HepG2 (cell line): ENCODE measurements around the gene TAOK3. TPM values are rescaled to one million over a fixed set of nuclear protein-coding genes. Genes with fewer than 3 reads are reported as not detected.

Experiments
- ATAC-seq: fragments of 200-7000 bp; cut with Tn5 transposase; 3 replicates; pipeline ENCODE4 v1.9.1; 2020; ENCODE audit warnings: mild to moderate bottlenecking, moderate library complexity
- BruUV-seq: library from RNA; stranded (reverse); fragments of 400-500 nt; replicated peaks from 2 replicates; lab custom pipeline; 2021; lab: Mats Ljungman, UMichigan
- CTCF ChIA-PET: fragments of 300-600 bp; formaldehyde crosslinking; extraction: SDS; loops from one replicate; lab custom pipeline; 2021; ENCODE audit warnings: low total read pairs, inconsistent platforms, low intra/inter-chr PET ratio; lab: Yijun Ruan, JAX
- POLR2A ChIA-PET: fragments of 350-600 bp; sonication (Branson Sonifier 250); formaldehyde crosslinking; loops from one replicate; lab custom pipeline; 2020; ENCODE audit warnings: antibody characterized with exemption, inconsistent platforms; lab: Yijun Ruan, JAX
- DNase-seq: peaks from one replicate; pipeline ENCODE4 v3.0.0-alpha.2; 2015; ENCODE audit warnings: low spot score
- FAIRE-seq: peaks from 3 replicates; lab custom pipeline; 2011; peaks lifted over from hg19 to GRCh38; lab: Jason Lieb, UNC
- H2AFZ ChIP-seq: one replicate; pipeline ENCODE4 v1.6.1; 2011; ENCODE audit warnings: low read length, inconsistent platforms
- H3K27ac ChIP-seq: fragments of 300-600 bp; 3 replicates; pipeline ENCODE4 v1.8.0; 2011; ENCODE audit warnings: mixed run types, mild to moderate bottlenecking, mixed read lengths, low read length, inconsistent platforms; ENCODE audit not compliant: insufficient read depth; ENCODE audit errors: extremely low read length
- H3K27me3 ChIP-seq, 2 experiments: fragments of 200-600 bp in 1 of 2; 2 replicates in 1 of 2; 3 replicates in 1 of 2; pipeline versions ENCODE4 v1.6.0 to v1.8.0; 2011; ENCODE audit warnings: low read length in 2 of 2, mild to moderate bottlenecking in 2 of 2, moderate library complexity in 2 of 2, inconsistent platforms in 1 of 2; ENCODE audit not compliant: insufficient read depth in 2 of 2, control insufficient read depth in 1 of 2
- H3K36me3 ChIP-seq, 2 experiments: fragments of 200-600 bp in 1 of 2; replicated peaks in 1 of 2; 2 replicates in 1 of 2; 3 replicates in 1 of 2; pipeline versions ENCODE4 v1.5.1 to v1.8.0; 2011; ENCODE audit warnings: low read length in 2 of 2, inconsistent platforms in 1 of 2; ENCODE audit not compliant: insufficient read depth in 2 of 2, control insufficient read depth in 1 of 2
- H3K4me1 ChIP-seq: 2 replicates; pipeline ENCODE4 v1.5.1; 2012; ENCODE audit warnings: low read length, inconsistent platforms; ENCODE audit not compliant: insufficient read depth
- H3K4me2 ChIP-seq: 2 replicates; pipeline ENCODE4 v1.6.0; 2011; ENCODE audit warnings: low read depth, low read length, inconsistent platforms
- H3K4me3 ChIP-seq, 3 experiments: fragments of 200-600 bp in 1 of 3; sonication (generic), shearing (Covaris generic) in 1 of 3; replicated peaks in 1 of 3; 2 replicates each; pipeline ENCODE4 v1.5.1; 2011 to 2016; ENCODE audit warnings: low read length in 3 of 3, inconsistent platforms in 2 of 3, low read depth in 2 of 3, mild to moderate bottlenecking in 2 of 3, control low read depth in 1 of 3, mixed read lengths in 1 of 3; ENCODE audit not compliant: insufficient read depth in 1 of 3
- H3K79me2 ChIP-seq: one replicate; pipeline ENCODE4 v1.6.1; 2011; ENCODE audit warnings: low read length, inconsistent platforms; ENCODE audit not compliant: insufficient read depth
- H3K9ac ChIP-seq: 2 replicates; pipeline ENCODE4 v1.6.0; 2011; ENCODE audit warnings: mild to moderate bottlenecking, low read depth, low read length, inconsistent platforms; ENCODE audit not compliant: insufficient read depth
- H3K9me3 ChIP-seq: 2 replicates; pipeline ENCODE4 v1.5.1; 2012; ENCODE audit warnings: mild to moderate bottlenecking, low read length
- H4K20me1 ChIP-seq: 2 replicates; pipeline ENCODE4 v1.6.0; 2011; ENCODE audit warnings: inconsistent platforms, mild to moderate bottlenecking, low read length, moderate library complexity; ENCODE audit not compliant: insufficient read depth
- ARID3A ChIP-seq: IDR thresholded peaks from 2 replicates; pipeline ENCODE4 v1.6.1; 2012; ENCODE audit warnings: low read depth, low read length, improper control_type of control experiment
- BRCA1 ChIP-seq: sonication (generic); formaldehyde crosslinking; IDR thresholded peaks from 2 replicates; pipeline ENCODE4 v1.4.0; 2020; ENCODE audit warnings: missing genetic modification reagents
- NONO ChIP-seq, 2 experiments: fragments of 450-650 bp in 1 of 2; sonication (generic) in 1 of 2; formaldehyde crosslinking in 1 of 2; IDR thresholded peaks in 1 of 2; conservative IDR thresholded peaks in 1 of 2; 2 replicates each; pipeline versions ENCODE4 v1.6.1 to v1.8.0; 2017 to 2022; ENCODE audit warnings: mild to moderate bottlenecking in 1 of 2, missing genetic modification reagents in 1 of 2, moderate library complexity in 1 of 2
- PRDM10 ChIP-seq: sonication (generic); formaldehyde crosslinking; IDR thresholded peaks from 2 replicates; pipeline ENCODE4 v1.4.0; 2020; ENCODE audit warnings: low read depth, missing genetic modification reagents
- SRF ChIP-seq: IDR thresholded peaks from 2 replicates; pipeline ENCODE4 v1.6.1; 2011; ENCODE audit warnings: mild to moderate bottlenecking, low read depth, low read length, moderate library complexity
- ZBTB38 ChIP-seq: sonication (generic); formaldehyde crosslinking; IDR thresholded peaks from 2 replicates; pipeline ENCODE4 v1.5.1; 2020; ENCODE audit warnings: mild to moderate bottlenecking, missing genetic modification reagents
- ZNF354B ChIP-seq: sonication (generic); formaldehyde crosslinking; IDR thresholded peaks from 2 replicates; pipeline ENCODE4 v1.8.0; 2022; ENCODE audit warnings: mild to moderate bottlenecking, missing genetic modification reagents
- ZNF589 ChIP-seq: sonication (generic); formaldehyde crosslinking; conservative IDR thresholded peaks from 2 replicates; pipeline ENCODE4 v1.8.0; 2022; ENCODE audit warnings: mild to moderate bottlenecking, moderate library complexity, missing genetic modification reagents
- ZNF75D ChIP-seq: sonication (generic); formaldehyde crosslinking; IDR thresholded peaks from 2 replicates; pipeline ENCODE4 v1.8.1; 2023; ENCODE audit warnings: missing genetic modification reagents, mild to moderate bottlenecking, borderline replicate concordance
- ZNF777 ChIP-seq: sonication (generic); formaldehyde crosslinking; IDR thresholded peaks from 2 replicates; pipeline ENCODE4 v1.4.0; 2020; ENCODE audit warnings: missing genetic modification reagents
- WGBS: methylation state at CpG from one replicate; pipeline ENCODE4 v1.1.6; 2017; ENCODE audit warnings: low lambda C conversion rate; 5-methylcytosine and 5-hydroxymethylcytosine counted together
- in situ Hi-C: cut with HindIII; loops from 2 replicates; pipeline ENCODE4 v1.10.0; 2017; ENCODE audit warnings: low pct_unique_long_range_greater_than_20kb; ENCODE audit not compliant: extremely low pct_ligation_motif_present
- intact Hi-C: fragments of 100-400 bp; cut with micrococcal nuclease; formaldehyde crosslinking; loops from one replicate; pipeline ENCODE4 v1.10.0; 2022; ENCODE audit not compliant: unreplicated experiment
- polyA plus RNA-seq, 8 experiments: library from polyadenylated mRNA; depleted of rRNA in 3 of 8; stranded (reverse) in 7 of 8; unstranded in 1 of 8; fragments of >200 nt; fragmentation: Illumina TruSeq in 4 of 8; extraction: Trizol in 4 of 8; gene quantifications; 2 replicates each; pipeline versions ENCODE4 v1.2.1 to v1.2.3, GENCODE V29; 2011 to 2016; ENCODE audit warnings: low read depth in 4 of 8, missing spikeins in 1 of 8, mixed read lengths in 1 of 8; ENCODE audit not compliant: insufficient read depth in 1 of 8
- total RNA-seq, 5 experiments: library from RNA; depleted of rRNA; stranded (reverse); fragments of >200 nt; fragmentation: Illumina TruSeq; extraction: Trizol; gene quantifications; 2 replicates each; pipeline ENCODE4 v1.2.3, GENCODE V29; 2016; ENCODE audit warnings: low read depth in 1 of 5
- TF ChIP-seq, protein P1 (sequence below): IDR thresholded peaks from 2 replicates; pipeline ENCODE4 v1.6.1; 2016; ENCODE audit warnings: low read depth

Gene TAOK3
- total and polyA plus RNA-seq, 2 of the 13 experiments (the other 11 are each of a cell fraction or from before 2014, with no cell fraction given) = 10.4 to 12.3 TPM

- no peak overlapping the region for H3K9ac ChIP-seq
- ATAC-seq = no peak
- no peaks in the 10 kb centered on the region for H3K9me3 ChIP-seq
- intact Hi-C loops = no loop called here
- BruUV-seq = no TSS peak
- H3K4me1 ChIP-seq = peaks cover 20% of the 10 kb centered on the region
- H3K4me2 ChIP-seq = no peak overlapping the region
- no peak overlapping the region for H3K4me3 ChIP-seq
- no peak for DNase-seq
- CTCF ChIA-PET = no interaction called here
- TF ChIP-seq ZNF75D = no peak
- no peak for TF ChIP-seq ZNF777 (CRISPR knock-in tag)
- TF ChIP-seq, protein P1, sequence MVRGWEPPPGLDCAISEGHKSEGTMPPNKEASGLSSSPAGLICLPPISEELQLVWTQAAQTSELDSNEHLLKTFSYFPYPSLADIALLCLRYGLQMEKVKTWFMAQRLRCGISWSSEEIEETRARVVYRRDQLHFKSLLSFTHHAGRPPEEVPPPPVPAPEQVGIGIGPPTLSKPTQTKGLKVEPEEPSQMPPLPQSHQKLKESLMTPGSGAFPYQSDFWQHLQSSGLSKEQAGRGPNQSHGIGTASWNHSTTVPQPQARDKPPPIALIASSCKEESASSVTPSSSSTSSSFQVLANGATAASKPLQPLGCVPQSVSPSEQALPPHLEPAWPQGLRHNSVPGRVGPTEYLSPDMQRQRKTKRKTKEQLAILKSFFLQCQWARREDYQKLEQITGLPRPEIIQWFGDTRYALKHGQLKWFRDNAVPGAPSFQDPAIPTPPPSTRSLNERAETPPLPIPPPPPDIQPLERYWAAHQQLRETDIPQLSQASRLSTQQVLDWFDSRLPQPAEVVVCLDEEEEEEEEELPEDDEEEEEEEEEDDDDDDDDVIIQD (CRISPR knock-in tag) = no peak
- no peak for FAIRE-seq
- H3K27me3 ChIP-seq = no peaks in the 10 kb centered on the region
- H4K20me1 ChIP-seq = no peaks in the 10 kb centered on the region
- WGBS = 96% methylated on average over 4 of the region's 4 CpGs
- POLR2A ChIA-PET = no interaction called here
- in situ Hi-C loops = no loop called here
- H3K27ac ChIP-seq = no peak overlapping the region
- H3K79me2 ChIP-seq = peaks cover 3% of the 10 kb centered on the region
- H2AFZ ChIP-seq = no peak overlapping the region
- no peaks in the 10 kb centered on the region for H3K36me3 ChIP-seq
These were observed 10.8 kb downstream of the TAOK3 start for GRCh38 chr12:118361889-118362288.

GRCh38 chr12:118361092-118361404, 11.7 kb downstream of the TAOK3 start:
- H3K79me2 ChIP-seq = peaks cover 3% of the 10 kb centered on the region
- no peaks in the 10 kb centered on the region for H3K9me3 ChIP-seq
- no peak for ATAC-seq
- no peaks in the 10 kb centered on the region for H3K36me3 ChIP-seq
- no peak overlapping the region for H3K27ac ChIP-seq
- intact Hi-C loops = no loop called here
- POLR2A ChIA-PET = no interaction called here
- no peak for FAIRE-seq
- H4K20me1 ChIP-seq = no peaks in the 10 kb centered on the region
- CTCF ChIA-PET = no interaction called here
- BruUV-seq = no TSS peak
- in situ Hi-C loops = no loop called here
- H3K4me1 ChIP-seq = peaks cover 28% of the 10 kb centered on the region
- TF ChIP-seq BRCA1 (CRISPR knock-in tag) = no peak
- TF ChIP-seq ZNF589 (CRISPR knock-in tag) = no peak
- TF ChIP-seq SRF = no peak
- no peak for TF ChIP-seq NONO (IDR thresholded peaks at IDR 0.05)
- no peak for TF ChIP-seq NONO (CRISPR knock-in tag; conservative IDR thresholded peaks at IDR 0.05)
- no peak for TF ChIP-seq ZNF354B (CRISPR knock-in tag)
- TF ChIP-seq ARID3A = no peak
- no peak for TF ChIP-seq ZBTB38 (CRISPR knock-in tag)
- no peak for TF ChIP-seq PRDM10
- H3K4me3 ChIP-seq = no peak overlapping the region
- H3K27me3 ChIP-seq = no peaks in the 10 kb centered on the region
- no peak overlapping the region for H3K9ac ChIP-seq
- 96% methylated on average over 5 of the region's 5 CpGs for WGBS
- no peak overlapping the region for H2AFZ ChIP-seq
- DNase-seq = no peak
- no peak overlapping the region for H3K4me2 ChIP-seq
